ENCODE results near the gene PGM2L1.

- TF ChIP-seq POLR2AphosphoS5 (IDR thresholded peaks at IDR 0.05; ENCODE audit: low read depth, low read length) (no peak), POLR2A (IDR thresholded peaks at IDR 0.05; ENCODE audit: low read depth, low read length) (no peak)
These were observed 76.6 kb downstream of the PGM2L1 start for GRCh38 chr11:74321487-74322188.

All from GM12892 (cell line).